NCI-H2227 (cell line): ENCODE measurements around the gene CRYBB2.
"Not testable (repeated sequence)": the region's sequence is repeated elsewhere in the genome, so short reads cannot be mapped to it uniquely, and the experiment has no call there.

Experiments
- DNase-seq: peaks from one replicate; lab custom pipeline; 2025; ENCODE audit not compliant: unreplicated experiment; lab: John Stamatoyannopoulos, UW

The CRYBB2 gene

DNA sequence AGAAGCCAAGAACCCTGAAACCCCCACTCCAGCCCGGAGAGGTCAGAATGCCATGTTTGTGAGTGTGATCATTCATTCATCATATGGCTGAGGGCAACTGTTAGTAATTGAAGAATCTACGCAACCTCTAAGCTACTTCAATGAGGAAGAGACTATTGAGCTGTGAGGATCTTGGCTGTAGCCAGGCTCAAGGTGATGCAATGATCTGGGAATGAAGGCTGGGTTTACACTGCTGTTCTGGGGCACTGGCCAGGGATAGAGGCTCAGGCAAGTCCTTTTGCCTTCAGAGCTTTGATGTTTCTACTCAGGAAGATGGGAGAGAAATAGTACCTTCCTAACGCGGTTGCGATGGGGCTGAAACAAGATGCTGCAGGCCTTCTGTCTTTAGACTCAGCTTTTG, 12.9 kb downstream of the CRYBB2 start:
- no peak for DNase-seq

DNA sequence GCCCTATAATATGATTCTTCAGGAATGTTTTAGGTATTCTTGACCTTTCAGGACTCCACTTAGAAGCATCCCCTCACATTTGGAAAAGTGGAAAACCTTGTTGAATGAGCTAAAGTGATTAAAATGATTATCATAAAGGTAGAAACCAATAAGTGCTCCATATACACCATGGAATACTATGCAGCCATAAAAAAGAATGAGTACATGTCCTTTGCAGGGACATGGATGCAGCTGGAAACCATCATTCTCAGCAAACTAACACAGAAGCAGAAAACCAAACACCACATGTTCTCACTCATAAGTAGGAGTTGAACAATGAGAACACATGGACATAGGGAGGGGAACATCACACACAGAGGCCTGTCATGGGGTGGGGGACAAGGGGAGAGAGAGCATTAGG, 14.3 kb downstream of the CRYBB2 start:
- DNase-seq: not testable (repeated sequence)

DNA sequence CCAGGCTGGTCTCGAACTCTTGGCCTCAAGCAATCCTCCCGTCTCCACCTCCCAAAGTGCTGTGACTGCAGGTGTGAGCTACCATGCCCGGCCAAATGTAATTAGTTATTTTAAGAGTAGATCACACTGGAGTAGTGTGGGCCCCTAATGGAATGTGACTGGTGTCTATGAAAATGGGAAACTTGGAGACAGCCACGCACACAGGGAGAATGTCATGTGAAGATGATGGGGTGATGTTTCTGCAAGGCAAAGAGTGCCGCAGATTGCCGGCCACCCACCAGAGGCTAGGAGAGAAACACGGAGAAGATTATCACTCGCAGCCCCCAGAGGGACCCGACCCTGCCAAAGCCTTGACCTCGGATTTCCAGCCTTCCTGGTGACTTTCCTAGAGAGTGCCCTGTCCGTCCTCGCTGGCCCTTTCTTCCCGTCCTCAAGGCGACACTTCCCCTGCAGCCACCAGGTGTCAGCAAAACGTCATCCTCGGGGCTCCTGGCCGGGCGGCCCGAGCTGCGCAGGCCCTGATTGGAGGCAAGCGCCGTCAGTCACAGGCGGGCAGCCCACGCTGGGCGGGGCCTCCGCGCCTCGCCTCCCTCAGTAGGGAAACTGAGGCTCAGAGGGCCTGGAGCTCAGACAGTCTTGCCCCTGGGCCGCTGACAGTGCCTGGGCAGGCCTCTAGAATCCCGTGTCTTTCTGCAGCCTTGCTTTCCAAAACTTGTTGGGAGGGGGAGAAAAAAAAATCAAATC, 16.3 kb downstream of the CRYBB2 start:
- peak; percentile 87 for DNase-seq

DNA sequence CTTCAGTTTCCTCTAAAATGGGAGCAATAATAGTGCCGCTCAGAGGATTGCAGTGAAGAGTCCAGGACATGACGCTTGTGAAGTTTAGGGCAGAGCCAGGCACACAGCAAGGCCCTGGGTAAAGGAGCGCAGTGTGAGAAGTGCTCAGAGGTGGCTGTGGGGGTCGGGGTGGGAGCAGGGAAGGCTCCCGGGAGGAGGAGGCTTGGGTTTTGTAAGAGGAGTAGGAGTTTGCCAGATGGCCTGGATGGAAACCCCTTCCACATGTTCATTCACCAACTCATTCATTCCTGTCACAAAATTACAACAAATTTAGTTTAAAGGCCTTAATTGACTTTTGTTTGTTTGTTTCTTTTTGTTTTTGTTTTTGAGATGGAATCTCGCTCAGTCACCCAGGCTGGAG, 17.0 kb downstream of the CRYBB2 start:
- no peak for DNase-seq

GRCh38 chr22:25237503-25237902, 18.1 kb downstream of the CRYBB2 start:
- no peak for DNase-seq

DNA sequence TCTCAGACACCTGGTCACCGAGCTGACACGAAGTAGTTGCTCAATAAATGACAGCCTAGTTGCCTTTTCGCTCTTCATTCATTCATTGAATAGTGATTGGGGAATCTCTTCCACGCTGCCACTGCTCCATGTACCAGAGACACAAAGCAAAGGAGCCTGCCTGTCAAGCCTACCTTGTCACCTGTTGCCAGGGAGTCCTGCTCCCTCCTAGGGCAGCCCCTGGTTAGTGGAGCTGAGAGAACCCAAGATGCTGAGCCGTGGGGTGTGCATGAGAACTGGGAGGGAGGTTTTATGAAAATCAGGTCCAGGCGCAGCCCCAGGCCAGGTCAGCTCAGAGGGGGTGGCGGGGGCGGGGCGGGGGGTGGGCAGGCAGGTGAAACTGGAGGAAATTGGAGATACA, 18.6 kb downstream of the CRYBB2 start:
- DNase-seq: not testable (repeated sequence)

DNA sequence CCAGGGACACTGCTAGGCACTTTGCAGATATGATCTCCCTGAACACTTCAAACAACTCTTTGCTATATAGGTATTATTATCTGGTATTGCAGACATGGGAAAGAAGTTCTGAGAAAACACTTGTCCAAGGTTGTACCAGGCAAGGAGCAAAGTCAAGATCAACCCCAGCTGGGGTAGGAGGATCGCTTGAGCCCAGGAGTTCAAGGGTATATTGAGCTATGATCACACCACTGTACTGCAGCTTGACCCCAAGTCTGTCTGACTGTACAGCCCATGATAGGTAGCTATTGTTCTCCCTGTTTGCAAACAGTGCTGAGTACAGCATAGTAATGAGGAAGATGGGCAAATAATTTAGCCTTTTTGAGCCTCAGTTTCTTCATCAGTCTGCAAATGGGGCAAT, 35.7 kb downstream of the CRYBB2 start:
- not testable (repeated sequence) for DNase-seq

- not testable (repeated sequence) for DNase-seq
Measured at GRCh38 chr22:25267567-25267966, 48.1 kb downstream of the CRYBB2 start.

DNA sequence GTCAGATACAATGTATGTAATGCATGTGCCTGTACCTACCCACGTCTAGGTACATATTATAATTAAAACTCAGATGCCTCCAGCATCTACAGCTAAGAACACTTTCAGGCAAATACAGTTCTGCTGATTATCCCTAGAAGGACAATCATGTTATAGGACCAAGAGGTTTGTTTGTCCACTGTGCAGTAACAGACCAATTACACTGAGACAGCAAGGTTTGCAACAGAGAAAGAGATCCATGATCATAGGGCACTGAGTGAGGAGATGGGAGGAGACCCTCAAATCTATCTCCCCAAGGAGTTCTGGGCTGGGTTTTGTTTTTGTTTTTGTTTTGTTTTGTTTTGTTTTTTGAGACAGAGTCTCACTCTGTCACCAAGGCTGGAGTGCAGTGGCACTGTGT, 49.5 kb downstream of the CRYBB2 start:
- DNase-seq: not testable (repeated sequence)

DNA sequence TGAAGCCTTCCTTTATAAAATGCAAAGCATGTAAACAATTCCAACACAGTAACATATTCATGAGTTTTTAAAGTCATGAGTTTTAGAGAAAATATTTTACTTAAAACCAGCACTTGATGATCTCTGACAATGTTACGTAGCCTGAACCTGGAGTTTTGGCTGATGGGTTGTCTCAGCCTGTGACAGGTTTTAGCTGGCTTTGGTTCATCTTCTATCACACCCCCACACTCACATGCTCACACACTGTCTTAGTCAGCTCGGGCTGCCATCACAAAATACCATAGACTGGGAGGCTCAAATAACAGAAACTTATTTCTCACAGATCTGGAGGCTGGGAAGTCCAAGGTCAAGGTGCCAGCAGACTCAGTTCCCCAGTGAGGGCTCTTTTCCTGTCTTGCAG, 50.6 kb downstream of the CRYBB2 start:
- DNase-seq: not testable (repeated sequence)

GRCh38 chr22:25273231-25273630, 53.8 kb downstream of the CRYBB2 start:
- not testable (repeated sequence) for DNase-seq

GRCh38 chr22:25273928-25274327, 54.5 kb downstream of the CRYBB2 start:
- not testable (repeated sequence) for DNase-seq

- not testable (repeated sequence) for DNase-seq
Measured at GRCh38 chr22:25280118-25280517, 60.7 kb downstream of the CRYBB2 start.
